ENCODE results near the gene ELMOD1.
"Not testable (repeated sequence)": the region's sequence is repeated elsewhere in the genome, so short reads cannot be mapped to it uniquely, and the experiment has no call there.

GRCh38 chr11:107579169-107579568 is 11.8 kb upstream of the ELMOD1 start:
- TF ChIP-seq CTCF (IDR thresholded peaks at IDR 0.05; ENCODE audit: low read depth, low read length, missing input control); SP1 (IDR thresholded peaks at IDR 0.05); ATF3 (IDR thresholded peaks at IDR 0.05); MAX (IDR thresholded peaks at IDR 0.05); FOXA1 (IDR thresholded peaks at IDR 0.05); REST (IDR thresholded peaks at IDR 0.05); GABPA (IDR thresholded peaks at IDR 0.05 in 1 of 2, conservative IDR thresholded peaks at IDR 0.05 in 1 of 2); EGR1 (IDR thresholded peaks at IDR 0.05; ENCODE audit: low read depth in 2 of 2); NR2F2 (IDR thresholded peaks at IDR 0.05); HNF4A (conservative IDR thresholded peaks at IDR 0.05); RXRA (IDR thresholded peaks at IDR 0.05); RAD21 (IDR thresholded peaks at IDR 0.05); ZBTB33 (IDR thresholded peaks at IDR 0.05): not testable (repeated sequence)
